HG02870 (cell line): ENCODE data around the gene KCTD15.

Experiments
- ATAC-seq: cut with Tn5 transposase; IDR thresholded peaks from one replicate; pipeline ENCODE4 v1.9.1; 2021; ENCODE audit warnings: mild to moderate bottlenecking, moderate library complexity; ENCODE audit not compliant: unreplicated experiment

Gene KCTD15

GRCh38 chr19:33796164-33796875 is at the start of gene KCTD15:
TSS of gene KCTD15 (plus strand) at chr19:33796870. CDS start at chr19:33800455, 3,585 bp downstream.
- ATAC-seq: no peak

DNA sequence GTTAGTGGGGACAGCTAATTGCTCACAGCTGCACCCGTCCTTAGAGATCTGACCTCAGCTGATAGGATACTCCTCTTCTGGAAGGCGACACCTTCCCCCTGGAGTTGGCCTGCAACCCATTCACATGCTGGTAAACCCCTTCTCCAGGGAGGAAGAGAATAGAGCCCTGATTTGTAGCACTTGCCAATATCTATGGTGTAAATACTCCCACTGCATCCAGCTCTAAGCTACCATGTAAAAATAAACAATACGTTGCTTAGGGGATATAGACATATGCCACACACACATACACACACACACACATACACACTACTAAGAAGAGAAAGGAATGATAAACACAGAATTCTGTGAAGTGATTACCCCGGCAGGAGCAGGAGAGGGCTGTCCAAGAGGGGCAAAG is 49.4 kb upstream of the KCTD15 start:
- no peak for ATAC-seq

DNA sequence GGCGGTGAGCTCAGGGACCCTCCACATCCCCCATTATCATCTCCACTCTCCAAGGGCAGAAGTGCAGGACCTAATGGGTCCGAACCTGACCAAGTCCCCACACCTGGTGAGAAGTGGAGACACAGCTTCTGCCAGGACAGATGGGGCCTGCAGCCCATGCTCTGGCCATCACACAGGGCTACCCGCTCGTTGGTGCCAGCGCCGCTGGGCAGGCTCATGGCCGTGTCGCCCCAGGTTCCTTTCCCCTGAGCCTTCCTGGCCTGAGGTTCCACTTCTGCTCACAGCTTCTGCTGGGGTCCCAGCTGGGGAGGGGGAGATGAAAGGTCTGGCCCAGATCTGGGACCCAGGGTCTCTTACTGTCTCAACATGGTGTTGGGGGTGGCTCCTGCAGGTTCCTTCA is 48.4 kb upstream of the KCTD15 start:
- ATAC-seq: no peak

DNA sequence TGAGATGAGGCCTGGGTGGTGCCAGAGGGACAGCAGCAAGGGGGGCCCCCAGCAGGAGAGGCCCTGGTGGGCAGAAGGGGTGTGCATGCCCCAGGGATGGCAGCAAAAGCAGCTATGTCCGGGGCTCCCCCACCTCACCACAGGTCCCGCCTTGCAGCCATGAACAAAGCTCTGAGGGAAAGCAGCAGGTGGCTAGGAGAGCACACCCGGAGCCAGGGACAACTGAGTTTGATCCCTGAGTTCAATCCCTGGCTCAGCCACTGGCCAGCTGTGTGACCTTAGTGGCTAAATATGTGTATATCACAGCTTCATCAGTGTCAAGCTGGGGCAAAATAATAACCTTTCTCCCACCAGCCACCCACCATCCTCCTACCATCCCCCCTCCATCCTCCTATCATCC is 47.7 kb upstream of the KCTD15 start:
- ATAC-seq: no peak

DNA sequence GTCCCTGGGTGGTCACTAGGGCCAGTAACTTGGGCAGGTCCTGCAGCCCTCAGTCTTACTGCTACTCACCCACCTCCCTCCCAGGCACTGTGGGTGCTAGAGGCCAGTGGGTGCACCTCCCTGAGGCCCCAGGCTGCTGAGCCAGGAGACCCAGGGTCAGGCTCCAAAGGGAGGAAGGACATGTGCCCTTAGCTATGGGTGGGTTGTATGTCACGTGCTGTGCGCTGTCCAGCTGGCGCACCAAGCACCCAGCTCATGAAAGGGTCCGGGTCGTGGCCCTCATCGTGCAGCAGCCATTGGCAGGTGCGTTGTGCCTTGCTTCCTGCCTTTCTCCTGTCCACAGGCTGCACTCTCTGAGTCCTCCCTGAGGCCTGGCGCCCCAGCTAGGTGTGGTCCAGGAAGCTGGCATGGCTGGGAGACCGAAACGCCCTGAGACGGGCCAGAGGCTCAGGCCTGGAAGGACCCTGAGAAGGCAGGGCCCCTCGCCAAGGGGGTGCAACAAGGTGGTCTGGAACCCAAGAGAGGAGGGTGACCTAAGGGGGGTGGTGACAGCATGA is 47.0 kb upstream of the KCTD15 start:
- ATAC-seq: no peak

- ATAC-seq: no peak
These were observed 45.9 kb upstream of the KCTD15 start for GRCh38 chr19:33750587-33751435.

DNA sequence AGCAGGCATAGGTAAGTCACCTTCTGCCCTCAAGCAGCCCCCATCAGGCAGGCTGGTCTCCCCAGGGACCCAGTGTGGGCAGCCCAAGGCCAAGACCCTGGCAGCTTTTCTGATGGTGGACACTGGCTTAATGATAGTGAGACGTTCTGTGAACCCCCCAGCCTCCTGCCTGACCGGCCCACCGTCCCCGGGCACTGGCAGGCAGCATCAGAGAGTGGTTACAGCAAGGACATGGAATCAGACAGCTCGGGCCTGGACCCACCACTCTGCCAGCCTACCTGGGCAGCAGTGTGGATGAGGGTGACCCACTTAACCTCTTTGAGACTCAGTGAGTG is 45.3 kb upstream of the KCTD15 start:
- ATAC-seq: no peak

DNA sequence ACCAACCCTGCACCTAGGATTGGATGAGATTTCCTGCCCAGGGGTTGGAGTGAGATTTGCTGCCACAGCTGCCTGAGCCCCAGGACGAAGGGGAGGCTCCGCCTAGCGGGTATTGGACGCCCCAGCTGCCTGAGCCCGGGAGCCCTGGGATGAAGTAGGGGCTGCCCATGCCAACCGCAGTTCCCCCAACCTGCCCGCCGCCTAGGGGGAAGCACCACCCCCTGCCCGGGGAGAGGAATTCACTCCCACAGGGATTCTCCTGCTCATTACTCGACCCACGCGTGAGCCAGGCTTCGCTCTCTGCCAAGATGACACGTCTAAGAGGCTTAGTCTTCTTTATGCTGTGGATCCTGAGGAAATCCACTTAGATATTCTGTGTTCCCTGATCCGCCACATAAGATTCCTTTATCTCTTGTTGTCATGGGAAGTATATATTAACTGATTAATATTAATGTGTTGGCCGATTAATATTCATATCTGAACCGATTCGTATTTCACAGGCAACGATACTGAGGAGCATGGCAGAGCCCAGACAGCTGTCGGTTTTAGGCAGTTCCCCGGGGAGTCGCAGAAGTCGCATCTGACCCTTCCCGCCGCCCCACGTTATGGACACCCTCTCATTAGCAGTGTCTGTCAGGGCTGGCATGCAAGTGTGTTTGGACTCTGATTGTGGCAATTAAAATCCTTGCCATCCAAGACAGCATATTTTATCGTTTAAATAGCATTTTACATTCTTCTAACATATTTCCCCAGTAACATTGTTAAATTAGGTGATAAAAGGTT is 44.5 kb upstream of the KCTD15 start:
- no peak for ATAC-seq

GRCh38 chr19:33752945-33753344 is 43.7 kb upstream of the KCTD15 start:
- ATAC-seq: no peak

DNA sequence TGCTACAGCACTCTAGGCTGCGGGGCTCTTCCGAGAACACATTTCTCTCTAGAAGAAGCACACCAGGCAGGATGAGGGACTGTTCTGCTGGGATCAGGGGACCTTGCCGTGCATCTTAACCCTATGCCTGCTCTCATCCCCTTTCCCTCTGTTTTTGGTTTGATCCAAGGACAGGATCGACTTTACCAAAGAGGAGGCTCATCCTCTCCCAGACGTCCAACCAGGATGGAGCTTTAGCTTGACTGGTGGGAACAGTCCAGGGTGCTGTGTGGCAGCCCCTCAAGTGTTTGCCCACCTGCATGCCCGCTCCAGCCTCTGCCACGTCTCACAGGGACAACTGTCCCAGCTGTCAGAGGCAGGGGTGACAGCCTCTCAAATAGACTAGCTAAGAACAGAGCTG is 42.3 kb upstream of the KCTD15 start:
- no peak for ATAC-seq

- ATAC-seq: no peak
These were observed 41.3 kb upstream of the KCTD15 start for GRCh38 chr19:33755099-33756035.

- no peak for ATAC-seq
These were observed 40.5 kb upstream of the KCTD15 start for GRCh38 chr19:33756177-33756576.

GRCh38 chr19:33758541-33759013 is 38.1 kb upstream of the KCTD15 start:
- ATAC-seq: no peak

DNA sequence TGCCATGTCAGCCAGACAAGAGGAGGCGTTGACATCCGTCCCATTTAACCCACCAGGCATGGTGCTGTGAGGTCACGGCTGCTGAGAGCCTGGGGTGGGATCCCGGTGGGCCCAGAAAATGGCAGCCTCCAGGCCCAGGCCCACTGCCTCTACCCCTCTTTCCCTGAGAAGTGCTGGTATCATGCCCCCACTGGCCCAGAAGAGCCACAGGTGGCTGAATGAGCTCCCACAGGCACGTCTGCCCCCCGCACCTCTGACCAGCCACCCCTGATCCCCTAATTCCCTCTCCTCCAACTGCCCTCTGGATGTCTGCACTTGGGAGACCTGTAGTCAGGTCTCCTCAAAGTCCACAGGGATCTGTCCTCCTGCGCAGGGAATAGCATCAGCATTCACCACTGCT is 37.3 kb upstream of the KCTD15 start:
- ATAC-seq: no peak

DNA sequence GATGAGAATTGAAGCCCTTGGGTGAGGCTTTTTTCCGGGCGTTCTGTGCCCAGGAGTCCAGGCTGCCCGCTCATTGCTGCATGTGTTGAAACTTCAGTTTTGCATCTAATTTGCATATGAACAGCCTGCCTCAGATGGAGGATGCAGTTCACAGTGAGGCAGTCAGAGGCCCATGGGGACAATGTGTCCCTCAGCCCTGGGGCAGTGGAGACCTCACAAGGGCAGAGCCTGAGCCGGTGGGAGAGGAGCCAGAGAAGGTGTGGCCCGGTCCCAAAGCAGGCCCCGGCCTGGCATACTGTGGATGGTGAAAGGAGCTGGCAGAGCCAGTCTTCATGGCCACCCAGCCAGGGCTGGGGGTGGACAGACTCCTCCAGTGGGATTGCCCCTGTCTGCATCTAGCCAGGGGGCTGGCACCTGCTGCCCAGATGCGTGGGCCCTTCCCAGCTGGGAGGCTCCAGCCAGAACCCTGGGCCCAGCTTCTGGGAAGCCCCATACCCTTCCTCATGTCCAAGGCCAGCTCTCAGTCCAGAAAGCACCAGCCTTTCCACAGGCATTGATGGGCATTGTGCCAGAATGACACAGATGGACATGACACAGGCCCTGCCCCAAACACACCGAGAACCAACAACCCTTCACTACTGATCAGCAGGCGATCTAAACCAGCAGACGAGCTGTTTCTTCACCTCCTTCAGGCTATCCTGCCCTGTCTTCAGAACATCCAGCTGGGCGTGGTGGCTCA is 32.9 kb upstream of the KCTD15 start:
- ATAC-seq: no peak

DNA sequence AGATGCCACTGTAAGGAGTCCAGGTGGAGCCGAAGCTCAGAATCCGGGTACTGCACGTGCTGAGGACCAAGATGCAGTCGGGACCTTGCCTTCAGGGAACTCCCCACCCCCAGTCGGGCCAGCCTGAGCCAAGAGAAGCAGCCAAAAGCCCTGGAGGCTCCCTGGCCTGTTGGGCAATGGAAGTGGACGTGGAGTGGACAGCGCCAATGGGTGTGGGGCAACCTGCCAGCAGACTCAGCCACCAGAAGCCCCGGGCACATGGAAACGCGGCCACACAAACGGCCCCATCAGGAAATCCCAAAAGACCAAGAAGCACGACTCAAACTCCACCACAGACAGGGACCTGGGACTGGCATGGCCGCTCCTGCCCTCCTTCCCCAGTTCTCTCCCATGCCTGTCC is 30.0 kb upstream of the KCTD15 start:
- ATAC-seq: no peak

DNA sequence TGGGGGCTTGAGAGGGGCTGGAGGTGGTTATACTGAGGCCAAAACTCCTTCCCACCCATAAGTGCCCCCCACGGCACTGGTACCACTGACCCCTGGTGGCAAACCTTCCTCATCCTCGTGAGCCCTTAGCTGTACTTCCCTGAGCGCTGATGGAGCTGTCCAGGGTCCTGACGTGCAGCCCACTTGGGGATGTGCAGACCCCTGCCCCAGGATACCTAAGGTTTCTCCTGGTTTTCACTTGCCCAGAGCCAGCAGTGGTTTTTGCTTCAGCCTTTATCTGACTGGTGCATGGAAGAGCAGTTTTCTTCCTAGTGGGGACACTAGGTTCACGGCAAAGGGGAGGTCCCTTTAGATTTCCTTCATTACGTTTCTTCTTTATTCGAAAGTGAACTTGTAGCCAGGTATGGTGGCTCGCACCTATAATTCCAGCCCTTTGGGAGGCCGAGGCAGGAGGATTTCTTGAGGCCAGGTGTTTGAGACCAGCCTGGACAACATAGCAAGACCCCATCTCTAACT is 28.7 kb upstream of the KCTD15 start:
- ATAC-seq: no peak

GRCh38 chr19:33769208-33769607 is 27.5 kb upstream of the KCTD15 start:
- no peak for ATAC-seq

DNA sequence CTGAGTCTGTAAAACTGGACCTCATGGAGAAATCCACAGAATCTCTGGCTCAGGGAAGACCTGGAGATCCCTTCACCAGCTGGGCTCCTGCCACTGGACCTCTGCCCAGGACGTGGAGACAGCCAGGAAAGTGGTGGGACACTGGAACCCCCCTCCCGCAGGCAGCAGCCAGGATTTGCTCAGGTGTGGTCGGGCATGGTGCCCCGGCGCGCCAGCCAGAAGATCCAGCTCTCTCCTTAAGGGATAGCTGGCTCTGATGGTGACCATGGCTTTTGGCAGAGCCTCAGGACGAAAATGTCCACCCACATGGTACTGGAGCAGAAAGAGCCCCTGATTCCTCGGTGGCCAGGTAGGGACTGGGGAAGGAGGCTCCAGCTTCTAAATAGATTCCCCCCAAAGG is 26.6 kb upstream of the KCTD15 start:
- ATAC-seq: no peak
